Coronary artery (tissue), 2 donors: Measurements from ENCODE around the gene TMCC1.

Source experiments
- DNase-seq: peaks from one replicate; pipeline ENCODE4 v3.0.0-alpha.2; 2017; ENCODE audit warnings: low spot score
- H3K27ac ChIP-seq, 2 donors: fragments of 200-600 bp; sonication (generic); one replicate each; pipeline ENCODE4 v1.5.1; 2016 to 2019
- H3K4me3 ChIP-seq: fragments of 200-600 bp; sonication (generic); 2 replicates; pipeline ENCODE4 v1.5.1; 2016; ENCODE audit warnings: mild to moderate bottlenecking, moderate library complexity
- CTCF ChIP-seq: fragments of 200-600 bp; sonication (generic); IDR thresholded peaks from one replicate; pipeline ENCODE4 v1.5.1; 2019; ENCODE audit warnings: antibody characterized with exemption

TMCC1 gene

DNA sequence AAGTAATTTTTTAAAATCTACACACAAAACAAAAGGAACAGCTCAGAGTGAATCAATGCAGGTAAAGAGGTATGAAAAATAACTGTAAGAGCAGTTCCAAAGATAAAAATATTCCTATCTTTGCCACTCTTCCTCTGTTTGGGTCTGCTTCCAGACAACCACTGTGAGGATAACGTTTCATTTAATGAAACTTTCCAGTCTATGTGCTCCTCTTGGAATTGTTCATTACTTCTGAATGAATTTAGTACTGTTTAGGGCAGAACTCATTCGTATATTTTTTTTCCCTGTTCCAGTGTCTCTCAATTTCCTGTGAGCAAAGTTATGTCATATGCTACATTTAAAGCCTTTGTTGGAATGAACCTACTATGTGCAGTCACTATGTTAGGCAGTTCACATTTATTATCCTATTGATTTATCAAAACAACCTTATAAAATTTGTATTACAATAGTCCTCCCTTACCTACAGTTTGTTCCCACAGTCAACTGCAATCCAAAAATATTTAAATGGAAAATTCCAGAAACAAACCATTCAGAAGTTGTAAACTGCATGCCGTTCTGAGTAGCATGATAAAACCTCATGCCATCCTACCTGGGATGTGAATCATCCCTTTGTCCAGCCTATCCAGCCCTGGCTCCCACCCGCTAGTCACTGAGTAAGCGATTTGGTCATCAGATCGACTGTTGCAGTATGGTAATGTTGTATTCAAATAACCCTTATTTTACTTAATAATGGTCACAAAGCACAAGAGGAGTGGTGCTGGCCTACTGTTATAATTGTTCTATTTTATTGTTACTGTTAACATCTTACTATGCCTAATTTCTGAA is 98.1 kb downstream of the TMCC1 start:
- no peak for DNase-seq
- TF ChIP-seq CTCF = no peak
- Histone ChIP-seq H3K27ac (no peak overlapping the region), H3K4me3 (no peak overlapping the region)

GRCh38 chr3:129794311-129795185 is 99.0 kb downstream of the TMCC1 start:
- H3K27ac ChIP-seq = peak overlapping the region in 1 of 2 donors; percentile 13

GRCh38 chr3:129793942-129794310 is 99.6 kb downstream of the TMCC1 start:
- Histone ChIP-seq H3K4me3 (no peak overlapping the region), H3K27ac (no peak overlapping the region)
- no peak for DNase-seq
- TF ChIP-seq CTCF = no peak

More at GRCh38 chr3:129794311-129795185, 99.0 kb downstream of the TMCC1 start:
- no peak for DNase-seq
- no peak for TF ChIP-seq CTCF
- H3K4me3 ChIP-seq = peak overlapping the region; percentile 27

DNA sequence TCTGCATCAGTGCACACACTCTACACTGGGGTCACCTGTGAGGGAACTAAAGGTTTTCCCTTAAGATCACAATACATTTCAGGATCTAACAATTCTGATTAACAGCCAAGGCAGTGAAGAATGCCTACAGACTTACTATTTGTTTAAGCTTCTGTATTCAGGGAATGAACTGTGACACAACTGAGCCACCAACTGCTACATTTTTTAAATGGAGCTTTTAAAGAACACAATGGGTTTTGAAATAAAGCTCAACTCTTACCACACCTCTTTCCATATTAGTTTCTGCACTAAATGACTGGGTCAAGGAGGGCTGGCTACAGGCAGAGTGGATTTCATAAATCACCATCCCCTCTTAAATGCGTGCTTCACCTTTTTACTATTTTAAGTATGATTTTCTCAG is 100.2 kb downstream of the TMCC1 start:
- TF ChIP-seq CTCF = no peak
- Histone ChIP-seq H3K27ac (no peak overlapping the region), H3K4me3 (no peak overlapping the region)
- DNase-seq = no peak

DNA sequence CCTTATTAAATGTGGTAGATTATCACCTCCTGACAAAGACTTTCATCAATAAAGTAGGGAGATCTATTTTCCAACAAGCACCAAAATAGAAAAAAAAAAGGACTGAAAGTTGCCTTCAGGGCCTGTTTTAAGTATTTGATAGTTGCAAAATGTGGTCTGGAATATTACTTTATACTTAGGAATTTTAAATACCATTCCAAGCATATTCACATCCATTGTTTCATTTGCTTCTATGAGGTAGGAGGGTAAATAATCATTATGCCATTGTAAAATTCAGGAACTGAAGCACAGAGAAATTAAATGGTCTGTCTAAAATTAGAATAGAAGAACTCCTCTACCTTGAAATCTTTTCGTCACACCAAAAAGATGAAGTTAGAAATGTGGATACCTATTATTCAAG is 110.0 kb downstream of the TMCC1 start:
- DNase-seq = no peak
- H3K4me3 ChIP-seq = no peak overlapping the region
- H3K27ac ChIP-seq = no peak overlapping the region
- TF ChIP-seq CTCF = no peak

- no peak for TF ChIP-seq CTCF
- no peak overlapping the region for H3K4me3 ChIP-seq
- H3K27ac ChIP-seq = no peak overlapping the region
- DNase-seq = no peak
Observed at GRCh38 chr3:129778871-129779270, 114.6 kb downstream of the TMCC1 start.
